Measurements from ENCODE around the gene PALD1.

Gene PALD1

DNA sequence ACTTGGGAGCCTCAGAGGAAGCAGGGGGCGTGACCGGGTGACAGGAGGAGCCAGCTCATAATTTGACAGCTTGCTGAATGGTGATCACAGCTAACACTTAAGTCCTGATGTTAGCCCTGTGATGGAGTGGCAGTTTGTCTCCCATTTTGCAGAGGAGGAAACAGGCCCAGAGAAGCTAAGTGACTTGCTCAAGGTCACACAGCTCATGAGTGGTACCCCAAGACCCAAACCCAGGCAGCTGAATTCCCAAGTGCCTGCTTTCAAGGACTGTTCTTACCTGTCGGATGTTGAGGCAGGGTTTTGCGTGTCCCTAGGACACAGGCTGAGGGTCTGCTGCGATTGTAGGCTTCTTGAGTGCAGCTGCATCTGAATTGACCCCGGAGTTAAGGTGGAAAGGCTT, 51.7 kb downstream of the PALD1 start:
- in situ Hi-C loops (cut with HindIII; ENCODE audit: low sequenced_read_pairs) = no loop called here

DNA sequence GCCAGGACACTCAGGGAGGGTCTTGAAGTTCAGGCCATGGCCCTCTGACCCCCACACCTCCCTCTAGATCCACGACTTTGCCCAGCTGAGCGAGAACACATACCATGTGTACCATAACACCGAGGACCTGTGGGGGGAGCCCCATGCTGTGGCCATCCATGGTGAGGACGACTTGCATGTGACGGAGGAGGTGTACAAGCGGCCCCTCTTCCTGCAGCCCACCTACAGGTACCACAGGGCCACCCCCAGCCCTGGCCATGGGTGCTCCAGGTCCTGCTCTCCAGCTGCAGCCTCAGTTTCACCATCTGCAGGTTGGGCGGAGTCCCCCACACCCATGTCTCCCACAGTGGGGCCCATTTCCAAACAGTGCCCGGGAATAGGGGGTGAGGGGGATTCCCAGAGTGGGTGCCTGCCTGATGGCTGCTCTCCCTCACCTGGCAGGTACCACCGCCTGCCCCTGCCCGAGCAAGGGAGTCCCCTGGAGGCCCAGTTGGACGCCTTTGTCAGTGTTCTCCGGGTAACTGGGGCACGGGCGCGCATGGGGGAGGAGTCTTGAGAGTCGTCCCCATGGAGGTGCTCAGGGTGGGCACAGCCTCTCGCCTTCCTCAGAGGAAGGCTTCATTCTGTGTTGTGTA, 54.1 kb downstream of the PALD1 start:
- in situ Hi-C loops (cut with HindIII; ENCODE audit: low sequenced_read_pairs) = no loop called here
- no peak overlapping the region for H3K4me3 ChIP-seq (ENCODE audit: low read depth, low read length)
- TF ChIP-seq, protein P1, sequence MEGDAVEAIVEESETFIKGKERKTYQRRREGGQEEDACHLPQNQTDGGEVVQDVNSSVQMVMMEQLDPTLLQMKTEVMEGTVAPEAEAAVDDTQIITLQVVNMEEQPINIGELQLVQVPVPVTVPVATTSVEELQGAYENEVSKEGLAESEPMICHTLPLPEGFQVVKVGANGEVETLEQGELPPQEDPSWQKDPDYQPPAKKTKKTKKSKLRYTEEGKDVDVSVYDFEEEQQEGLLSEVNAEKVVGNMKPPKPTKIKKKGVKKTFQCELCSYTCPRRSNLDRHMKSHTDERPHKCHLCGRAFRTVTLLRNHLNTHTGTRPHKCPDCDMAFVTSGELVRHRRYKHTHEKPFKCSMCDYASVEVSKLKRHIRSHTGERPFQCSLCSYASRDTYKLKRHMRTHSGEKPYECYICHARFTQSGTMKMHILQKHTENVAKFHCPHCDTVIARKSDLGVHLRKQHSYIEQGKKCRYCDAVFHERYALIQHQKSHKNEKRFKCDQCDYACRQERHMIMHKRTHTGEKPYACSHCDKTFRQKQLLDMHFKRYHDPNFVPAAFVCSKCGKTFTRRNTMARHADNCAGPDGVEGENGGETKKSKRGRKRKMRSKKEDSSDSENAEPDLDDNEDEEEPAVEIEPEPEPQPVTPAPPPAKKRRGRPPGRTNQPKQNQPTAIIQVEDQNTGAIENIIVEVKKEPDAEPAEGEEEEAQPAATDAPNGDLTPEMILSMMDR (IDR thresholded peaks at IDR 0.05; ENCODE audit: low read depth, low read length, missing control alignments) = no peak
- DNase-seq (ENCODE audit: low read depth) = no peak

More for the DNA sequence above, 51.7 kb downstream of the PALD1 start:
- no peak for DNase-seq (ENCODE audit: low read depth)
- no peak overlapping the region for H3K4me3 ChIP-seq (ENCODE audit: low read depth, low read length)
- TF ChIP-seq, protein P1 (IDR thresholded peaks at IDR 0.05; ENCODE audit: low read depth, low read length, missing control alignments) = no peak

DNA sequence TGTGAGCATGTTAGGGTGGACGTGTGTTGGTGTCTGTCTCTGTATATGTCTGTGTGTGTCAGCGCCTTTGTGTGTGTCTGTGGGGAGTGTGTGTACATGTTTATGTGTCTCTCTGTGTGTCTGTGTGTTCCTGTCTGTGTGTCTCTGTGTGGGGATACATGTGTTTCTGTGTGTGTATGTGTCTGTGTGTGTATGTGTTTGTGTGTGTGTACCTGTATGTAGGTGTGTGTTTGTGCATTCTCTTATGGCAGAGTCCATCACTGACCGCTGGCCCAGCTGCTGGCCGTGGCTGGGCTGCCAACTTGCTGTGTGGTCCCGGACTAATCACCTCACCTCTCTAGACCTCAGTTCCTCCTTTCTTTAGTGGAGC, 54.6 kb downstream of the PALD1 start:
- TF ChIP-seq, protein P1 (IDR thresholded peaks at IDR 0.05; ENCODE audit: low read depth, low read length, missing control alignments) = no peak
- DNase-seq (ENCODE audit: low read depth) = no peak
- no peak overlapping the region for H3K4me3 ChIP-seq (ENCODE audit: low read depth, low read length)
- in situ Hi-C loops (cut with HindIII; ENCODE audit: low sequenced_read_pairs) = no loop called here

DNA sequence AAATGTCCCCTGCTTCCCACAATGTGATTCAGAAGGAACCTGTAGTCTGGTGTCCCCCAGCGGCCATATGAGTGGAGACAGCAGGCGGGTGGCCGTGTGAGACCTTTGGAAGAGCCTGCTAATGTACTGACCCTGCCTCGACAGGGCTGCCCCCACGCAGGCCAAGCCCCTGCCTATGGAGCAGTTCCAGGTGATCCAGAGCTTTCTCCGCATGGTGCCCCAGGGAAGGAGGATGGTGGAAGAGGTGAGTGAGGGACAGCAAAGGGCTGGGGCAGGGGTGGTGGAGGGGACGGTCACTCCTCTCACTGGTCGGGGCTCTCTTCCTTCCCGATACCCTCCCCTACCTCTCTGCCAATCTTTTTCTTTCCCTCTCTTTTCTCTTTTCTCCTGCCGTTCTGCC, 55.7 kb downstream of the PALD1 start:
- TF ChIP-seq, protein P1 (IDR thresholded peaks at IDR 0.05; ENCODE audit: low read depth, low read length, missing control alignments) = no peak
- in situ Hi-C loops (cut with HindIII; ENCODE audit: low sequenced_read_pairs) = no loop called here
- H3K4me3 ChIP-seq (ENCODE audit: low read depth, low read length) = no peak overlapping the region
- no peak for DNase-seq (ENCODE audit: low read depth)

DNA sequence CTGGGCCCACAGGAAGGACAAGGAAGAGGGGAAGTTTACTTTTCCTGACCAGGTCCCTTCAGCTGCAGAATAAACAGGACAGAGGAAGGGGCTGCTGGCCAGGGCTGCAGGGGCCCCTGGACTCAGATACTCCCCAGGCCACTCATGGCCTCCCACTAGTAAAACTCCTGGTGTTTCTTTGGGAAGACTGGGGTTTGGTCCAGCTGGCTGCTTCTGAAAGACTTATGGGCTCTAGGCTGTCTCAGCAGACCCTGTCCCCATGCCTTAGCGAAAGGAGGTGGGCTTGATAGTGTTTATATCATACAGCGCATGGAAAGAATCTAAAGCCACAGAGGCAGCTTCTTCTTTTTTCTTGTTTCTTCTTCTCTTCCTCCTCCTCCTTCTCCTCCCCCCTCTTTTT, 56.4 kb downstream of the PALD1 start:
- in situ Hi-C loops (cut with HindIII; ENCODE audit: low sequenced_read_pairs) = no loop called here
- no peak for DNase-seq (ENCODE audit: low read depth)
- no peak overlapping the region for H3K4me3 ChIP-seq (ENCODE audit: low read depth, low read length)
- TF ChIP-seq, protein P1 (IDR thresholded peaks at IDR 0.05; ENCODE audit: low read depth, low read length, missing control alignments) = no peak

DNA sequence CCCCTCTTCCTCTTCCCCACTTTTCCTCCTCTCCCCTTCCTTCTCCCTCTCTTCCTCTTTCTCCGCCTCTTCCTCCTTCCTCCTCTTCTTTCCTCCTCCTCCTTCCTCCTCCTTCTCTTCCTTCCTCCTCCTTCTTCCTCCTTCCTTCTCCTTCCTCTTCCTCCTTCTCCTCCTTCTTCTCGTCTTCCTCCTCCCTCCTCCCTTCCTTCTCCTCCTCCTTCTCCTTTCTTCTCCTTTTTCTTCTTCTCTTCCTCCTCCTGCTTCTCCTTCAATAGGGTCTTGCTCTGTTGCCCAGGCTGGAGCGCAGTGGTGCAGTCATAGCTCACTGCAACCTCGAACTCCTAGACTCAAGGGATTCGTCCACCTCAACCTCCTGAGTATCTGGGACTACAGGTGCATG, 56.9 kb downstream of the PALD1 start:
- TF ChIP-seq, protein P1 (IDR thresholded peaks at IDR 0.05; ENCODE audit: low read depth, low read length, missing control alignments) = no peak
- no peak for DNase-seq (ENCODE audit: low read depth)
- H3K4me3 ChIP-seq (ENCODE audit: low read depth, low read length) = no peak overlapping the region
- in situ Hi-C loops (cut with HindIII; ENCODE audit: low sequenced_read_pairs) = no loop called here

All from astrocyte of the cerebellum (primary cell).